GM12878 (cell line): ENCODE data around the gene SMOC2. TPM values are rescaled to one million over a fixed set of nuclear protein-coding genes. Genes with fewer than 3 reads are reported as not detected.

Experiments used
- ATAC-seq: fragments of 200-7000 bp; cut with Tn5 transposase; 3 replicates; pipeline ENCODE4 v1.9.1; 2020; ENCODE audit warnings: mild to moderate bottlenecking, moderate library complexity
- BruUV-seq: library from RNA; stranded (reverse); fragments of 400-500 nt; replicated peaks from 2 replicates; lab custom pipeline; 2021; lab: Mats Ljungman, UMichigan
- CTCF ChIA-PET: fragments of 300-600 bp; sonication (Branson Sonifier 250); formaldehyde crosslinking; extraction: SDS; loops from one replicate; lab custom pipeline; 2021; ENCODE audit warnings: inconsistent platforms; lab: Yijun Ruan, JAX
- POLR2A ChIA-PET: fragments of 350-600 bp; formaldehyde crosslinking; extraction: SDS; loops from one replicate; lab custom pipeline; 2021; ENCODE audit warnings: inconsistent platforms; lab: Charles Lee
- RAD21 ChIA-PET: fragments of 300-600 bp; sonication (Branson Sonifier 250); formaldehyde crosslinking; loops from one replicate; lab custom pipeline; 2023; ENCODE audit warnings: antibody characterized with exemption; ENCODE audit not compliant: unreplicated experiment; lab: Charles Lee
- SMC1A ChIA-PET: fragments of 300-600 bp; sonication (Branson Sonifier 250); formaldehyde crosslinking; loops from one replicate; lab custom pipeline; 2023; ENCODE audit not compliant: unreplicated experiment, uncharacterized antibody; lab: Charles Lee
- DNase-seq: peaks from one replicate; pipeline ENCODE4 v3.0.0-alpha.2; 2011; ENCODE audit warnings: low read depth, low spot score
- FAIRE-seq: peaks from 3 replicates; lab custom pipeline; 2011; peaks lifted over from hg19 to GRCh38; lab: Jason Lieb, UNC
- H2AFZ ChIP-seq: 2 replicates; pipeline ENCODE4 v1.6.0; 2011; ENCODE audit warnings: low read depth, low read length, control low read depth; ENCODE audit not compliant: control insufficient read depth
- H3K27ac ChIP-seq: 2 replicates; pipeline ENCODE4 v1.5.1; 2011; ENCODE audit warnings: control low read depth; ENCODE audit not compliant: control insufficient read depth, insufficient read depth
- H3K27me3 ChIP-seq, 2 experiments: replicated peaks in 1 of 2; 2 replicates each; pipeline versions ENCODE4 v1.6.0 to v1.6.1; 2011; ENCODE audit warnings: low read length in 1 of 2; ENCODE audit not compliant: control insufficient read depth in 2 of 2, insufficient read depth in 2 of 2
- H3K36me3 ChIP-seq, 2 experiments: 2 replicates each; pipeline ENCODE4 v1.5.1; 2011; ENCODE audit warnings: low read length in 1 of 2; ENCODE audit not compliant: control insufficient read depth in 2 of 2, insufficient read depth in 2 of 2
- H3K4me1 ChIP-seq: 2 replicates; pipeline ENCODE4 v1.6.1; 2011; ENCODE audit warnings: mild to moderate bottlenecking, low read length, moderate library complexity, mixed read lengths; ENCODE audit not compliant: control insufficient read depth, insufficient read depth
- H3K4me2 ChIP-seq: 2 replicates; pipeline ENCODE4 v1.6.0; 2011; ENCODE audit warnings: control low read depth; ENCODE audit not compliant: control insufficient read depth, insufficient read depth
- H3K4me3 ChIP-seq: fragments of 200-600 bp; sonication (generic); 2 replicates; pipeline ENCODE4 v1.5.1; 2016
- H3K79me2 ChIP-seq: 2 replicates; pipeline ENCODE4 v1.6.0; 2011; ENCODE audit warnings: low read length; ENCODE audit not compliant: control insufficient read depth, insufficient read depth
- H3K9ac ChIP-seq: 2 replicates; pipeline ENCODE4 v1.8.0; 2011; ENCODE audit warnings: low read length, control low read depth, mixed read lengths; ENCODE audit not compliant: control insufficient read depth, insufficient read depth
- H3K9me3 ChIP-seq: replicated peaks from 3 replicates; pipeline ENCODE4 v1.5.1; 2011; ENCODE audit warnings: mild to moderate bottlenecking, low read length; ENCODE audit not compliant: control insufficient read depth, insufficient read depth
- H4K20me1 ChIP-seq: 2 replicates; pipeline ENCODE4 v1.6.0; 2011; ENCODE audit not compliant: control insufficient read depth, insufficient read depth
- EZH2 ChIP-seq: IDR thresholded peaks from 2 replicates; pipeline ENCODE4 v1.6.1; 2012; ENCODE audit warnings: low read depth, mild to moderate bottlenecking, control low read depth, inconsistent platforms, low read length, borderline replicate concordance; ENCODE audit not compliant: control insufficient read depth
- HDAC6 ChIP-seq: fragments of 200-600 bp; sonication (generic); IDR thresholded peaks from one replicate; pipeline ENCODE4 v1.8.0; 2017; ENCODE audit warnings: antibody characterized with exemption; ENCODE audit not compliant: unreplicated experiment
- KDM1A ChIP-seq: fragments of 200-600 bp; sonication (generic); IDR thresholded peaks from 2 replicates; pipeline ENCODE4 v1.6.1; 2016; ENCODE audit warnings: borderline replicate concordance
- NBN ChIP-seq: fragments of 450-650 bp; IDR thresholded peaks from 2 replicates; pipeline ENCODE4 v1.6.1; 2016
- NFXL1 ChIP-seq: fragments of 450-650 bp; IDR thresholded peaks from 2 replicates; pipeline ENCODE4 v1.6.1; 2017; ENCODE audit warnings: antibody characterized with exemption, mild to moderate bottlenecking, borderline replicate concordance
- NRF1 ChIP-seq: conservative IDR thresholded peaks from 2 replicates; pipeline ENCODE4 v1.6.1; 2011; ENCODE audit warnings: mild to moderate bottlenecking, low read depth, low read length, improper control_type of control experiment
- RAD21 ChIP-seq: IDR thresholded peaks from 2 replicates; pipeline ENCODE4 v1.6.1; 2011; ENCODE audit warnings: mild to moderate bottlenecking, low read depth, low read length, moderate library complexity; ENCODE audit not compliant: insufficient read depth
- RUNX3 ChIP-seq: IDR thresholded peaks from 2 replicates; pipeline ENCODE4 v1.6.1; 2012; ENCODE audit warnings: low read length, inconsistent platforms
- SIX5 ChIP-seq: IDR thresholded peaks from 2 replicates; pipeline ENCODE4 v1.6.1; 2011; ENCODE audit warnings: mild to moderate bottlenecking, low read depth, low read length, moderate library complexity; ENCODE audit not compliant: severe bottlenecking
- SPI1 ChIP-seq: IDR thresholded peaks from 2 replicates; pipeline ENCODE4 v1.6.1; 2011; ENCODE audit warnings: low read depth, mild to moderate bottlenecking, low read length, moderate library complexity, borderline replicate concordance; ENCODE audit not compliant: insufficient read depth
- USF1 ChIP-seq: IDR thresholded peaks from 2 replicates; pipeline ENCODE4 v1.6.1; 2011; ENCODE audit warnings: borderline replicate concordance, low read depth, mild to moderate bottlenecking, moderate library complexity, mixed read lengths, low read length; ENCODE audit not compliant: insufficient read depth; ENCODE audit errors: extremely low read length
- WRNIP1 ChIP-seq: IDR thresholded peaks from 2 replicates; pipeline ENCODE4 v1.6.1; 2011; ENCODE audit warnings: low read depth, low read length, improper control_type of control experiment, borderline replicate concordance
- WGBS: methylation state at CpG from one replicate; pipeline ENCODE4 v1.1.6; 2016; ENCODE audit warnings: low lambda C conversion rate; ENCODE audit not compliant: insufficient replicate concordance, insufficient coverage; ENCODE audit errors: missing lambda C conversion rate; 5-methylcytosine and 5-hydroxymethylcytosine counted together
- in situ Hi-C: fragments of 300-500 bp; cut with MboI; formaldehyde crosslinking; loops from 9 replicates; pipeline ENCODE4 v1.14.3; 2018; ENCODE audit warnings: mixed read lengths
- intact Hi-C: fragments of 100-400 bp; cut with micrococcal nuclease; formaldehyde crosslinking; loops from one replicate; pipeline ENCODE4 v1.14.2; 2022; ENCODE audit not compliant: unreplicated experiment
- polyA plus RNA-seq, 11 experiments: library from polyadenylated mRNA; depleted of rRNA in 4 of 11; unstranded in 6 of 11; stranded (reverse) in 5 of 11; fragments of >200 nt; fragmentation: Nextera tagmentation in 4 of 11; fragmentation: Illumina TruSeq in 1 of 11; extraction: Ambion mirVana in 4 of 11; extraction: Trizol in 1 of 11; gene quantifications; 1 replicate in 1 of 11; 2 replicates in 10 of 11; pipeline versions ENCODE4 v1.2.1 to v1.2.3, GENCODE V29; 2011 to 2016; ENCODE audit warnings: inconsistent platforms in 2 of 11, missing spikeins in 2 of 11, low read depth in 1 of 11
- total RNA-seq, 4 experiments: library from RNA; depleted of rRNA in 3 of 4; stranded (reverse); fragments of >200 nt in 3 of 4; fragmentation: Illumina TruSeq in 1 of 4; extraction: Trizol in 1 of 4; gene quantifications; 2 replicates each; pipeline versions ENCODE4 v1.2.1 to v1.2.3, GENCODE V29; 2013 to 2021

Gene SMOC2
- total and polyA plus RNA-seq, 10 of the 15 experiments (the other 5 are each of a cell fraction or from before 2014, with no cell fraction given): 0.10 to 0.12 TPM; not detected in 8

- H3K36me3 ChIP-seq: no peaks in the 10 kb centered on the region
- intact Hi-C loops (no loop called here), in situ Hi-C loops (no loop called here)
- H2AFZ ChIP-seq: no peak overlapping the region
- no peaks in the 10 kb centered on the region for H4K20me1 ChIP-seq
- ChIA-PET CTCF (no interaction called here), RAD21 (no interaction called here), POLR2A (no interaction called here), SMC1A (no interaction called here)
- no peaks in the 10 kb centered on the region for H3K27me3 ChIP-seq
- H3K4me2 ChIP-seq: no peak overlapping the region
- BruUV-seq: no TSS peak
- no peak overlapping the region for H3K27ac ChIP-seq
- no peak overlapping the region for H3K4me3 ChIP-seq
- TF ChIP-seq SPI1 (no peak), KDM1A (no peak), EZH2 (no peak), RUNX3 (no peak)
- WGBS: 28% methylated on average over 10 of the region's 10 CpGs
- FAIRE-seq (no peak), DNase-seq (no peak), ATAC-seq (no peak)
- no peaks in the 10 kb centered on the region for H3K79me2 ChIP-seq
- H3K9me3 ChIP-seq: no peaks in the 10 kb centered on the region
- H3K9ac ChIP-seq: no peak overlapping the region
- H3K4me1 ChIP-seq: no peaks in the 10 kb centered on the region
Measured at GRCh38 chr6:168496997-168497331, 56.0 kb downstream of the SMOC2 start.

GRCh38 chr6:168497381-168497780, 56.4 kb downstream of the SMOC2 start:
- ChIA-PET CTCF (no interaction called here), POLR2A (no interaction called here), RAD21 (no interaction called here), SMC1A (no interaction called here)
- in situ Hi-C loops (no loop called here), intact Hi-C loops (no loop called here)
- no peak for DNase-seq
- H2AFZ ChIP-seq: no peak overlapping the region
- no peak for ATAC-seq
- no peaks in the 10 kb centered on the region for H4K20me1 ChIP-seq
- H3K79me2 ChIP-seq: no peaks in the 10 kb centered on the region
- no peaks in the 10 kb centered on the region for H3K27me3 ChIP-seq
- H3K27ac ChIP-seq: no peak overlapping the region
- no peaks in the 10 kb centered on the region for H3K36me3 ChIP-seq
- no peaks in the 10 kb centered on the region for H3K9me3 ChIP-seq
- WGBS: 47% methylated on average over 15 of the region's 15 CpGs
- H3K4me3 ChIP-seq: no peak overlapping the region
- no peak for FAIRE-seq
- no peak overlapping the region for H3K9ac ChIP-seq
- no peaks in the 10 kb centered on the region for H3K4me1 ChIP-seq
- no TSS peak for BruUV-seq
- no peak overlapping the region for H3K4me2 ChIP-seq
- TF ChIP-seq NRF1 (no peak), HDAC6 (no peak), USF1 (no peak), NBN (no peak), SIX5 (no peak), NFXL1 (no peak), WRNIP1 (no peak), RAD21 (no peak)
